ENCODE measurements around the gene CRYZ. TPM values are rescaled to one million over a fixed set of nuclear protein-coding genes. Genes with fewer than 3 reads are reported as not detected.
"Not testable (repeated sequence)": the region's sequence is repeated elsewhere in the genome, so short reads cannot be mapped to it uniquely, and the experiment has no call there.

The CRYZ gene
- polyA plus RNA-seq, 1 of the 3 experiments (the other 2 are of a cell fraction): 57.2 TPM

DNA sequence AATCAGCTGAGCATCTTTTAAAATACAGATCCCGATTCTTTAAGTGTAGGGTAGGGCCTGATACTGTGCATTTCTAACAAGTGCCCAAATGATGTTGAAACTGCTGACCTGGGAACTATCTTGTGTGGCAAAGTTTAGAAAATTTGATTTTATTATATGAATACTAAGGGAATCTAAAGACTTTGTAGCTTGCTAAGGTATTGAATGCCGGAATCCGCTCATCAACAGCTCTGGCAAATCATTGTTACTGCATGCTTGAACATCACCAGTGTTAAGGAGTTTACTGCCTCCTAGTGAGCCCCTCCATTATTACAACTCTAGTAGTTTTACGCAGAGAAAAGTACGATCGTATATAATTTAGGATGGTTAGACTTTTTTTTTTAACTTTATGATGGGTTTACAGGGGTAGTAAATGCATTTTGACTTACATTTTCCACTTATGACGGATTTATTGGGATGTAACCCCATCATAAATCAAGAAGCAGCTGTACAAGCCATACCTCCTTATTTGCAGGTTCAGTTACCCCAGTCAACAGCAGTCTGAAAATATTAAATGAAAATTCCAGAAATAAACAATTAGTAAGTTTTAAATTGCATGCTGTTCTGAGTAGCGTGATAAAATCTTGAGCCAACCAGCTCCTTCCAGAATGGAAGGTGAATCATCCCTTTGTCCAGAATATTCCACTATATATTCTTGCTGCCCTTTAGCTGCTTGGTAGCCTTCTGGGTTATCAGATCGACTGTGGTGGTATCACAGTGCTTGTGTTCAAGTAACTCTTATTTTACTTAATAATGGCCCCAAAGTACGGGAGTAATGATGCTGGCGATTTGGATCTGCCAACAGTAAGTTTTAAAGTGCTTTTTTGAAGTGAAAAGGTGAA is 994 bp upstream of the CRYZ start (continued):
- TF ChIP-seq SMC3 (IDR thresholded peaks at IDR 0.05; ENCODE audit: low read depth, low read length): 0 out of 2 replicates have a peak, but pooled peaks have one; percentile 22
- TF ChIP-seq, protein P1, sequence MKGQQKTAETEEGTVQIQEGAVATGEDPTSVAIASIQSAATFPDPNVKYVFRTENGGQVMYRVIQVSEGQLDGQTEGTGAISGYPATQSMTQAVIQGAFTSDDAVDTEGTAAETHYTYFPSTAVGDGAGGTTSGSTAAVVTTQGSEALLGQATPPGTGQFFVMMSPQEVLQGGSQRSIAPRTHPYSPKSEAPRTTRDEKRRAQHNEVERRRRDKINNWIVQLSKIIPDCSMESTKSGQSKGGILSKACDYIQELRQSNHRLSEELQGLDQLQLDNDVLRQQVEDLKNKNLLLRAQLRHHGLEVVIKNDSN (IDR thresholded peaks at IDR 0.05; ENCODE audit: borderline replicate concordance, low read depth): no peak
- peak; percentile 30 for TF ChIP-seq CHD2 (IDR thresholded peaks at IDR 0.05; ENCODE audit: low read length, partially characterized antibody)
- TF ChIP-seq, protein P2, sequence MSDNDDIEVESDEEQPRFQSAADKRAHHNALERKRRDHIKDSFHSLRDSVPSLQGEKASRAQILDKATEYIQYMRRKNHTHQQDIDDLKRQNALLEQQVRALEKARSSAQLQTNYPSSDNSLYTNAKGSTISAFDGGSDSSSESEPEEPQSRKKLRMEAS (IDR thresholded peaks at IDR 0.05; ENCODE audit: low read depth): peak; percentile 12; the same call in 1 of the 2 replicates
- no peak for TF ChIP-seq ELF1 (IDR thresholded peaks at IDR 0.05)

DNA sequence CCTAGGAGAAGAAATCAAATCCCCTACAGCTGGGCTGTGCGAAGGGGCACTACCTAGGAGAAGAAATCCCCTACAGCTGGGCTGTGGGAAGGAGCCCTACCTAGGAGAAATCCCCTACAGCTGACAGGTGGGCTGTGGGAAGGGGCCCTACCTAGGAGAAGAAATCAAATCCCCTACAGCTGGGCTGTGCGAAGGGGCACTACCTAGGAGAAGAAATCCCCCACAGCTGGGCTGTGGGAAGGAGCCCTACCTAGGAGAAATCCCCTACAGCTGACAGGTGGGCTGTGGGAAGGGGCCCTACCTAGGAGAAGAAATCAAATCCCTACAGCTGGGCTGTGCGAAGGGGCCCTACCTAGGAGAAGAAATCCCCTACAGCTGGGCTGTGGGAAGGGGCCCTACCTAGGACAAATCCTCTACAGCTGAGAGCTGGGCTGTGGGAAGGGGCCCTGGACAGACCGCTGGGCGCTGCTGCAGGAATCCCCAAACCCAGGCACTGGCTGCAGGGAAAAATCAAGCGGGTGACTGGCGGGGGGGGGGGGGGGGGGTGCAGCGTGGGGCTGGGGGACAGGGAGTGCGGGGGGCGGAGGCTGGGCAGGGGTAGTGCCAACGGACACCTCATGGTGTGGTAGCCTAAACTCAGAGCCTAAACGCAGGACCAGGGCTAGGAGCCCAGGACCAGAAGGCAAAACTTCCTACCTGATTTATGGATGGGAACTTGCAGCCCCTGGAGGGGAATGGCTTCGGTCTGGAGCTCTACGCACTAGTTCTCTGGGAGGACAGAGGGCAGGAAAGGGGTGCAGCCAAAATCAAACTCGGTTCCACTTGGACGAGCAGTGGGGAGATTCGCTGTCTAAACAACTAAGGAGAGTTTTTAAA is 541 bp downstream of the CRYZ start:
- Histone ChIP-seq H3K79me2 (ENCODE audit: insufficient read depth) (peaks cover 51% of the 10 kb centered on the region), H3F3A (replicated peaks; ENCODE audit: insufficient read depth) (peaks cover 20% of the 10 kb centered on the region), H3K4me1 (ENCODE audit: control insufficient read depth in 1 of 2, insufficient read depth in 2 of 2, low read depth in 1 of 2, low read length in 1 of 2) (peaks cover 12 to 24% of the 10 kb centered on the region in 2 experiments), H3K27ac (ENCODE audit: low read depth in 2 of 2, low read length in 1 of 2) (peak overlapping the region; percentile 86 to 98), H2AFZ (ENCODE audit: low read depth) (peak overlapping the region; percentile 90), H3K4me2 (peak overlapping the region; percentile 73), H3K36me3 (replicated peaks in 1 of 2; ENCODE audit: control insufficient read depth in 1 of 2, insufficient read depth in 2 of 2, low read length in 1 of 2) (peaks cover 13 to 22% of the 10 kb centered on the region in 2 experiments), H3K9ac (peak overlapping the region; percentile 85), H3K4me3 (ENCODE audit: low read depth in 2 of 2, low read length in 1 of 2) (peak overlapping the region; percentile 91 to 95)
- H3K9me2 ChIP-seq; POLR2A ChIA-PET; H3K9me3 ChIP-seq; H4K20me1 ChIP-seq (ENCODE audit: insufficient read depth); H3K27me3 ChIP-seq (ENCODE audit: insufficient read depth): not testable (repeated sequence)
- CTCF ChIA-PET: interaction anchor here (0.9 to 3.8 kb wide), 14 partner anchors 14 to 263 kb away, joined by 3 to 13 read pairs (median 4); partner anchors contain the start of gene LRRC53
- DNase-seq: peak; percentile 48
- WGBS (ENCODE audit: low lambda C conversion rate): 16% methylated on average over 5 of the region's 17 CpGs

DNA sequence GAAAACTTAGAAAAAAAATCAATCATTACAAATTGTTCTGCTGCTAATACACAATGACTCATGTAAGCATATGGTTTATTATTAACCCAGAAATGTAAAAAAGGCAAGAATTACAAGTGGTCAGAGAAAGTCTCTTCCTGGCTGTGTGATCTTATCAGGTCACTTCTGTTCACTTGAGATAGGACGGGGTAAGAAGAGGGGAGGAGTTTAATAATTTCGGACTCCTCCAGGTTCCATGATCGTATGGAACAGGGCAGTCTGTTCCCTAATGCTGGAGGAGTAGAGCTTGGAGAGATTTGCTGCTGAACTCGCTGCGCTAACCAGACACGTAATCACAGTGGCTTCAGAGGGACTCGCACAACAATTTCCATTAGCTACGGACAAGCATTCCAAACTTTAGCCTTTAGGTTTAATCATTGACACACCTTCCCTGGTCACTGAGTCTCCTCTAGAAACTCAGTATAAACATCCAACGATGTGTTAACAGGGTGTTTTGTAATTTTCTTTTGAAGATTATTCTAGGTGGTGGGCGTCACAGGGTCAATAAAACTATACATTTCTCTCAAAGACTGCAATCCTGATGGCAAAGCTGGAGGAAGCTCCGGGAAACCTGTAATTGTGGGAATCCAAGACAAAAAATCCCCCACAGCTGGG is 1.3 kb downstream of the CRYZ start:
- H3K27me3 ChIP-seq (ENCODE audit: insufficient read depth): no peaks in the 10 kb centered on the region
- H3K79me2 ChIP-seq (ENCODE audit: insufficient read depth): peaks cover 48% of the 10 kb centered on the region
- H2AFZ ChIP-seq (ENCODE audit: low read depth): no peak overlapping the region
- H3K4me2 ChIP-seq: peak overlapping the region; percentile 73
- H3K9ac ChIP-seq: 0 out of 2 replicates have a peak overlapping the region, but pooled peaks have one; percentile 10
- no peaks in the 10 kb centered on the region for H4K20me1 ChIP-seq (ENCODE audit: insufficient read depth)
- H3K9me2 ChIP-seq: no peaks in the 10 kb centered on the region
- peak overlapping the region; percentile 19 to 61; a peak in 3 of 4 replicates for H3K27ac ChIP-seq (ENCODE audit: low read depth in 2 of 2, low read length in 1 of 2)
- H3K4me3 ChIP-seq (ENCODE audit: low read depth in 2 of 2, low read length in 1 of 2): peak overlapping the region; percentile 47 to 95
- peaks cover 12 to 24% of the 10 kb centered on the region in 2 experiments for H3K4me1 ChIP-seq (ENCODE audit: control insufficient read depth in 1 of 2, insufficient read depth in 2 of 2, low read depth in 1 of 2, low read length in 1 of 2)
- peaks cover 6 to 14% of the 10 kb centered on the region in 2 experiments for H3K36me3 ChIP-seq (replicated peaks in 1 of 2; ENCODE audit: control insufficient read depth in 1 of 2, insufficient read depth in 2 of 2, low read length in 1 of 2)
- no peak for DNase-seq
- no peaks in the 10 kb centered on the region for H3K9me3 ChIP-seq
- peaks cover 20% of the 10 kb centered on the region for H3F3A ChIP-seq (replicated peaks; ENCODE audit: insufficient read depth)
- CTCF ChIA-PET: interaction anchor here (0.9 to 1.3 kb wide), 3 partner anchors 17 to 262 kb away, joined by 3 read pairs; partner anchors contain the start of gene LRRC53
- WGBS (ENCODE audit: low lambda C conversion rate): 52% methylated on average over 11 of the region's 11 CpGs
- POLR2A ChIA-PET: no interaction called here
- TF ChIP-seq EP300 (IDR thresholded peaks at IDR 0.05; ENCODE audit: borderline replicate concordance in 1 of 2, low read depth in 1 of 2, low read length in 1 of 2): peak in 1 of 2 experiments; percentile 32; a peak in 1 of 4 replicates
- TF ChIP-seq GATA2 (CRISPR knock-in tag; IDR thresholded peaks at IDR 0.05): no peak
- TF ChIP-seq TCF12 (IDR thresholded peaks at IDR 0.05): peak; percentile 56
- TF ChIP-seq, protein P1 (IDR thresholded peaks at IDR 0.05; ENCODE audit: borderline replicate concordance, low read depth): no peak
- peak; percentile 50 for TF ChIP-seq JUND (IDR thresholded peaks at IDR 0.05)
- TF ChIP-seq FOXM1 (IDR thresholded peaks at IDR 0.05; ENCODE audit: low read depth): no peak
- no peak for TF ChIP-seq CHD2 (IDR thresholded peaks at IDR 0.05; ENCODE audit: low read length, partially characterized antibody)
- TF ChIP-seq, protein P2 (IDR thresholded peaks at IDR 0.05; ENCODE audit: low read depth): no peak
- TF ChIP-seq, protein P3, sequence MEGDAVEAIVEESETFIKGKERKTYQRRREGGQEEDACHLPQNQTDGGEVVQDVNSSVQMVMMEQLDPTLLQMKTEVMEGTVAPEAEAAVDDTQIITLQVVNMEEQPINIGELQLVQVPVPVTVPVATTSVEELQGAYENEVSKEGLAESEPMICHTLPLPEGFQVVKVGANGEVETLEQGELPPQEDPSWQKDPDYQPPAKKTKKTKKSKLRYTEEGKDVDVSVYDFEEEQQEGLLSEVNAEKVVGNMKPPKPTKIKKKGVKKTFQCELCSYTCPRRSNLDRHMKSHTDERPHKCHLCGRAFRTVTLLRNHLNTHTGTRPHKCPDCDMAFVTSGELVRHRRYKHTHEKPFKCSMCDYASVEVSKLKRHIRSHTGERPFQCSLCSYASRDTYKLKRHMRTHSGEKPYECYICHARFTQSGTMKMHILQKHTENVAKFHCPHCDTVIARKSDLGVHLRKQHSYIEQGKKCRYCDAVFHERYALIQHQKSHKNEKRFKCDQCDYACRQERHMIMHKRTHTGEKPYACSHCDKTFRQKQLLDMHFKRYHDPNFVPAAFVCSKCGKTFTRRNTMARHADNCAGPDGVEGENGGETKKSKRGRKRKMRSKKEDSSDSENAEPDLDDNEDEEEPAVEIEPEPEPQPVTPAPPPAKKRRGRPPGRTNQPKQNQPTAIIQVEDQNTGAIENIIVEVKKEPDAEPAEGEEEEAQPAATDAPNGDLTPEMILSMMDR (IDR thresholded peaks at IDR 0.05): no peak
- 0 out of 2 replicates have a peak, but pooled peaks have one; percentile 34 for TF ChIP-seq MEF2A (IDR thresholded peaks at IDR 0.05; ENCODE audit: borderline replicate concordance, low read depth)
- no peak for TF ChIP-seq TEAD4 (IDR thresholded peaks at IDR 0.05; ENCODE audit: borderline replicate concordance, insufficient read depth)
- TF ChIP-seq EZH2phosphoT487 (IDR thresholded peaks at IDR 0.05; ENCODE audit: borderline replicate concordance, low read depth): no peak
- no peak for TF ChIP-seq FOXJ3 (CRISPR knock-in tag; IDR thresholded peaks at IDR 0.05)
- TF ChIP-seq TAF1 (IDR thresholded peaks at IDR 0.05; ENCODE audit: borderline replicate concordance, low read depth, low read length): no peak
